B cell (primary cell): ENCODE results near the gene PSMG3.

Experiments used
- CTCF ChIP-seq: fragments of 200-600 bp; IDR thresholded peaks from one replicate; pipeline ENCODE4 v1.8.0; 2022; ENCODE audit warnings: antibody characterized with exemption, mild to moderate bottlenecking
- EZH2 ChIP-seq: IDR thresholded peaks from 2 replicates; pipeline ENCODE4 v1.6.1; 2012; ENCODE audit warnings: borderline replicate concordance, low read depth, mild to moderate bottlenecking, moderate library complexity, low read length; ENCODE audit not compliant: insufficient read depth, poor library complexity, severe bottlenecking

DNA sequence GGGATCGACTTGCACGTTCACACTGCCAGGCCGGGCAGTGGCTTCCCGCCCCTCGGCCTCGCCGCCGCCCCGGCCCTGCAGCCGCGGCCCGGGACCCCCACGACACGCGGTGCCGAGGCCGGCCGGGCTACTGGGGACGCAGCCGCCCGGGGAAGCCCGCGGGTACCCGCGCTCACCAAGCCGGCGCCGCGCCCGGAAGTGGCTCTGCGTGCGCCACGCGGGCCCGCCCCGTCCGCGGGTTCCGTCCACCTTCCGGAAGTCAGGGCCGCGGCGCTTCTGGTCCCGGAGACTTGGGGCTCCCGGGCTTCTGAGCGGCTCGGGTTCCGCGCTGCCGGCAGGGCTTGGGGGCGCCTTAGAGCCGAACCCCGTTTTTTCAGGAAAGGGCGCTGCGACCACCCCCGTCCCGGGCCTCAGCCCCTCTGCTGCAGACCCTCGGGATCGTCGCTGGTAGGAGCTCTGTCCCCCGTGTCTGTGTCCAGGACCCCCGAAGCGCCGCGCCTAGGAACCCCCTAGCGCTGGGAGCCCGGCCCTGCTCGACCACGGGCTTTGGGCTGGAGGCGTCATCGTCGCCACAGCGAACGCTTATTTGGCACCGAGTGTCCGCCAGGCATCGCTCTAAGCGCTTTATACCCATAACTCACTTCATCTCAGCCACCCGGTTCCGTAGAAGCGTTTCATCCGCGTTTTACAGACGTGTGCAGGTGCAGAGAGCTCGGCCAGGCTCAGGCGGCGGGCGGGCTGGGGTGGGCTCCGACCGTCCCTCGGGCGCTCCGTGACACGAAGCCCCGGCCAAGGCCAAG is at the start of gene PSMG3:
- TF ChIP-seq CTCF (peak; percentile 30), EZH2 (no peak)
